A673 (cell line): ENCODE measurements around the gene MAGI1. TPM values are rescaled to one million over a fixed set of nuclear protein-coding genes. Genes with fewer than 3 reads are reported as not detected.

Source experiments
- BruUV-seq: library from RNA; stranded (reverse); fragments of 400-500 nt; replicated peaks from 2 replicates; lab custom pipeline; 2021; lab: Mats Ljungman, UMichigan
- CTCF ChIA-PET: fragments of 300-600 bp; sonication (Branson Sonifier 250); formaldehyde crosslinking; loops from one replicate; lab custom pipeline; 2022; ENCODE audit warnings: antibody characterized with exemption; lab: Charles Lee
- POLR2A ChIA-PET: fragments of 300-600 bp; sonication (Branson Sonifier 250); formaldehyde crosslinking; loops from one replicate; lab custom pipeline; 2022; ENCODE audit warnings: antibody characterized with exemption; ENCODE audit not compliant: low non-redundant PET; lab: Charles Lee
- DNase-seq: peaks from one replicate; pipeline ENCODE4 v3.0.0-alpha.2; 2015; ENCODE audit warnings: low spot score
- H3K27ac ChIP-seq: fragments of 200-600 bp; sonication (generic); 2 replicates; pipeline ENCODE4 v1.5.1; 2016; ENCODE audit warnings: mixed run types, low read depth, mild to moderate bottlenecking, mixed read lengths, antibody characterized with exemption, low read length; ENCODE audit not compliant: poor library complexity, severe bottlenecking
- H3K27me3 ChIP-seq: fragments of 200-600 bp; sonication (generic); replicated peaks from 2 replicates; pipeline ENCODE4 v1.6.1; 2017; ENCODE audit warnings: mixed run types, low read depth, mild to moderate bottlenecking, mixed read lengths, antibody characterized with exemption, low read length; ENCODE audit not compliant: insufficient read depth, poor library complexity
- H3K36me3 ChIP-seq: fragments of 200-600 bp; sonication (generic); 2 replicates; pipeline ENCODE4 v1.6.1; 2016; ENCODE audit warnings: mixed run types, mild to moderate bottlenecking, mixed read lengths, antibody characterized with exemption, low read length; ENCODE audit not compliant: insufficient read depth, poor library complexity, severe bottlenecking
- H3K4me1 ChIP-seq: fragments of 200-600 bp; sonication (generic); 2 replicates; pipeline ENCODE4 v1.6.1; 2017; ENCODE audit warnings: mixed run types, mild to moderate bottlenecking, mixed read lengths, antibody characterized with exemption, low read length; ENCODE audit not compliant: insufficient read depth, poor library complexity, severe bottlenecking
- H3K4me3 ChIP-seq: fragments of 200-600 bp; sonication (generic); 2 replicates; pipeline ENCODE4 v1.5.1; 2016; ENCODE audit warnings: low read depth, mixed run types, mild to moderate bottlenecking, mixed read lengths, low read length; ENCODE audit not compliant: poor library complexity, severe bottlenecking
- H3K9me3 ChIP-seq: fragments of 200-600 bp; sonication (generic); 2 replicates; pipeline ENCODE4 v1.6.1; 2016; ENCODE audit warnings: mixed run types, low read depth, mild to moderate bottlenecking, mixed read lengths, antibody characterized with exemption, low read length; ENCODE audit not compliant: poor library complexity, severe bottlenecking
- CTCF ChIP-seq: fragments of 300-800, 200-600 bp; sonication (generic); conservative IDR thresholded peaks from 2 replicates; pipeline ENCODE4 v1.5.1; 2017; ENCODE audit warnings: low read depth, mild to moderate bottlenecking, antibody characterized with exemption, low read length, moderate library complexity, mixed read lengths
- EZH2 ChIP-seq: fragments of 200-600 bp; sonication (generic); IDR thresholded peaks from 2 replicates; pipeline ENCODE4 v1.6.1; 2017; ENCODE audit warnings: borderline replicate concordance, low read depth, mild to moderate bottlenecking, mixed read lengths, antibody characterized with exemption, low read length; ENCODE audit not compliant: poor library complexity, severe bottlenecking
- intact Hi-C: fragments of 100-400 bp; cut with micrococcal nuclease; formaldehyde crosslinking; loops from one replicate; pipeline ENCODE4 v1.10.0; 2022; ENCODE audit not compliant: unreplicated experiment
- total RNA-seq: library from RNA; stranded (reverse); gene quantifications from 2 replicates; pipeline ENCODE4 v1.2.3, GENCODE V29; 2021

Gene MAGI1
- total RNA-seq, 1 experiment from 2014 or later, result 30.5 TPM

GRCh38 chr3:65811086-65811761 is 227.5 kb downstream of the MAGI1 start:
- Histone ChIP-seq H3K27ac (peak overlapping the region; percentile 84), H3K36me3 (no peaks in the 10 kb centered on the region), H3K4me3 (peak overlapping the region; percentile 28), H3K27me3 (no peaks in the 10 kb centered on the region), H3K9me3 (no peaks in the 10 kb centered on the region), H3K4me1 (peaks cover 43% of the 10 kb centered on the region)
- CTCF ChIA-PET, result interaction anchor here (0.6 to 1.1 kb wide), 4 partner anchors 23 to 1278 kb away, joined by 3 to 6 read pairs (median 4); no protein-coding TSS in a partner anchor
- intact Hi-C loops, result loop anchor here (10.0 kb wide), 1 partner anchor 144 kb away; no protein-coding TSS in a partner anchor
- DNase-seq, result peak; percentile 73
- no peak for TF ChIP-seq CTCF
- no peak for TF ChIP-seq EZH2
- no TSS peak for BruUV-seq
- POLR2A ChIA-PET, result no interaction called here

- intact Hi-C loops, result loop anchor here (10.0 kb wide), 1 partner anchor 144 kb away; no protein-coding TSS in a partner anchor
- no peak for DNase-seq
- Histone ChIP-seq H3K4me1 (peaks cover 43% of the 10 kb centered on the region), H3K27me3 (no peaks in the 10 kb centered on the region), H3K36me3 (no peaks in the 10 kb centered on the region), H3K4me3 (no peak overlapping the region), H3K9me3 (no peaks in the 10 kb centered on the region), H3K27ac (no peak overlapping the region)
- BruUV-seq, result no TSS peak
- TF ChIP-seq CTCF (no peak), EZH2 (no peak)
- CTCF ChIA-PET, result no interaction called here
- POLR2A ChIA-PET, result no interaction called here
These were observed 228.4 kb downstream of the MAGI1 start for GRCh38 chr3:65810302-65810701.

- ChIA-PET CTCF (no interaction called here), POLR2A (no interaction called here)
These were observed 229.0 kb downstream of the MAGI1 start for GRCh38 chr3:65809641-65810150.

More at GRCh38 chr3:65809641-65810150, 229.0 kb downstream of the MAGI1 start:
- H3K36me3 ChIP-seq, result no peaks in the 10 kb centered on the region
- H3K9me3 ChIP-seq, result no peaks in the 10 kb centered on the region
- intact Hi-C loops, result loop anchor here (10.0 kb wide), 1 partner anchor 145 kb away; no protein-coding TSS in a partner anchor
- no peaks in the 10 kb centered on the region for H3K27me3 ChIP-seq
- no TSS peak for BruUV-seq
- TF ChIP-seq EZH2 (no peak), CTCF (no peak)
- no peak overlapping the region for H3K4me3 ChIP-seq
- no peak for DNase-seq
- H3K27ac ChIP-seq, result no peak overlapping the region
- H3K4me1 ChIP-seq, result peaks cover 37% of the 10 kb centered on the region
